CD4-positive, alpha-beta T cell (primary cell): ENCODE data around the gene RASAL2. TPM values are rescaled to one million over a fixed set of nuclear protein-coding genes. Genes with fewer than 3 reads are reported as not detected.

Experiments used
- ATAC-seq: fragments of 200-7000 bp; cut with Tn5 transposase; one replicate; pipeline ENCODE4 v1.10.0; 2022; ENCODE audit warnings: mild to moderate bottlenecking; ENCODE audit not compliant: poor library complexity
- CTCF ChIA-PET: fragments of 350-600 bp; sonication (Branson Sonifier 250); formaldehyde crosslinking; loops from one replicate; lab custom pipeline; 2021; ENCODE audit warnings: antibody characterized with exemption, inconsistent platforms; lab: Charles Lee
- POLR2A ChIA-PET: fragments of 350-600 bp; sonication (Branson Sonifier 250); formaldehyde crosslinking; loops from one replicate; lab custom pipeline; 2021; ENCODE audit warnings: antibody characterized with exemption, inconsistent platforms; lab: Charles Lee
- DNase-seq, 14 experiments: peaks; one replicate each; pipeline ENCODE4 v3.0.0-alpha.2; 2013 to 2020; ENCODE audit warnings: mixed read lengths in 2 of 14
- H3K27ac ChIP-seq, 2 donors: one replicate each; pipeline versions ENCODE4 v1.5.1 to v1.7.0; 2013; ENCODE audit warnings: low read length in 2 of 2, low read depth in 1 of 2, mild to moderate bottlenecking in 1 of 2
- H3K27me3 ChIP-seq, 2 experiments: 1 replicate in 1 of 2; 2 replicates in 1 of 2; pipeline versions ENCODE4 v1.6.1 to v1.7.0; 2013; ENCODE audit warnings: low read length in 2 of 2, control low read depth in 1 of 2, mild to moderate bottlenecking in 1 of 2, moderate library complexity in 1 of 2; ENCODE audit not compliant: insufficient read depth in 2 of 2, control insufficient read depth in 1 of 2
- H3K36me3 ChIP-seq: one replicate; pipeline ENCODE4 v1.6.1; 2013; ENCODE audit warnings: low read length, control low read depth; ENCODE audit not compliant: insufficient read depth
- H3K4me1 ChIP-seq: one replicate; pipeline ENCODE4 v1.6.1; 2013; ENCODE audit warnings: low read length, control low read depth; ENCODE audit not compliant: insufficient read depth
- H3K4me3 ChIP-seq: one replicate; pipeline ENCODE4 v1.5.1; 2013; ENCODE audit warnings: mild to moderate bottlenecking, low read length, moderate library complexity
- H3K9me3 ChIP-seq, 2 experiments: 1 replicate in 1 of 2; 2 replicates in 1 of 2; pipeline versions ENCODE4 v1.6.1 to v1.7.0; 2013; ENCODE audit warnings: low read length in 2 of 2, mild to moderate bottlenecking in 2 of 2, control low read depth in 1 of 2, moderate library complexity in 1 of 2; ENCODE audit not compliant: control insufficient read depth in 1 of 2, insufficient read depth in 1 of 2
- H3K27ac Mint-ChIP-seq: one replicate; pipeline ENCODE4 v1.8.0; 2020; ENCODE audit warnings: mixed read lengths
- H3K27me3 Mint-ChIP-seq: one replicate; pipeline ENCODE4 v1.8.0; 2021; ENCODE audit warnings: mixed read lengths
- H3K36me3 Mint-ChIP-seq: one replicate; pipeline ENCODE4 v1.8.0; 2021; ENCODE audit warnings: low read depth, mixed read lengths
- H3K4me1 Mint-ChIP-seq: one replicate; pipeline ENCODE4 v1.8.0; 2021; ENCODE audit warnings: low read depth, mixed read lengths
- H3K4me3 Mint-ChIP-seq: one replicate; pipeline ENCODE4 v1.8.0; 2020; ENCODE audit warnings: mild to moderate bottlenecking, mixed read lengths
- H3K9me3 Mint-ChIP-seq: one replicate; pipeline ENCODE4 v1.8.0; 2020; ENCODE audit warnings: mixed read lengths
- CTCF ChIP-seq: fragments of 200-600 bp; IDR thresholded peaks from one replicate; pipeline ENCODE4 v1.8.0; 2022; ENCODE audit warnings: antibody characterized with exemption, mild to moderate bottlenecking
- intact Hi-C, 2 experiments: fragments of 100-400 bp; cut with DNase I in 1 of 2; cut with micrococcal nuclease in 1 of 2; formaldehyde crosslinking; loops; one replicate each; pipeline versions ENCODE4 v1.15.1 to v1.9.0; 2023 to 2025; cut with DNase I, micrococcal nuclease
- total RNA-seq, 174 experiments: library from RNA in 2 of 174; stranded (reverse) in 2 of 174; gene quantifications; one replicate each; pipeline ENCODE4 v1.2.3 and lab custom pipeline; 2021 to 2026

RASAL2 gene
- total RNA-seq, 2 experiments from 2014 or later = 0.03 TPM; not detected in 1

GRCh38 chr1:178353524-178353923 is 259.6 kb downstream of the RASAL2 start:
- Histone ChIP-seq H3K4me3 (no peak overlapping the region), H3K4me1 (no peaks in the 10 kb centered on the region), H3K9me3 (peaks cover 0 to 19% of the 10 kb centered on the region in 2 experiments), H3K27me3 (no peaks in the 10 kb centered on the region), H3K36me3 (no peaks in the 10 kb centered on the region), H3K27ac (no peak overlapping the region)
- intact Hi-C loops = no loop called here
- H3K9me3 Mint-ChIP-seq = peaks cover 6% of the 10 kb centered on the region
- ATAC-seq = no peak
- H3K4me3 Mint-ChIP-seq = no peak overlapping the region
- no peak for DNase-seq
- CTCF ChIA-PET = no interaction called here
- POLR2A ChIA-PET = no interaction called here
- TF ChIP-seq CTCF = no peak
- no peaks in the 10 kb centered on the region for H3K27me3 Mint-ChIP-seq
- no peak overlapping the region for H3K27ac Mint-ChIP-seq
- H3K36me3 Mint-ChIP-seq = no peaks in the 10 kb centered on the region
- H3K4me1 Mint-ChIP-seq = no peaks in the 10 kb centered on the region

GRCh38 chr1:178354816-178355215 is 260.9 kb downstream of the RASAL2 start:
- Mint-ChIP-seq H3K4me3 (no peak overlapping the region), H3K9me3 (peaks cover 6% of the 10 kb centered on the region), H3K27ac (no peak overlapping the region), H3K36me3 (no peaks in the 10 kb centered on the region), H3K4me1 (no peaks in the 10 kb centered on the region), H3K27me3 (no peaks in the 10 kb centered on the region)
- H3K9me3 ChIP-seq = peaks cover 0 to 12% of the 10 kb centered on the region in 2 experiments
- DNase-seq (no peak), ATAC-seq (no peak)
- no peak overlapping the region for H3K27ac ChIP-seq
- H3K4me1 ChIP-seq = no peaks in the 10 kb centered on the region
- CTCF ChIA-PET = no interaction called here
- POLR2A ChIA-PET = no interaction called here
- TF ChIP-seq CTCF = no peak
- intact Hi-C loops = loop anchor here in 1 of 2 experiments (5.0 kb wide), 1 partner anchor 52 kb away; no protein-coding TSS in a partner anchor
- H3K27me3 ChIP-seq = no peaks in the 10 kb centered on the region
- H3K4me3 ChIP-seq = no peak overlapping the region
- H3K36me3 ChIP-seq = no peaks in the 10 kb centered on the region

- Mint-ChIP-seq H3K27ac (no peak overlapping the region), H3K27me3 (no peaks in the 10 kb centered on the region), H3K9me3 (peaks cover 6% of the 10 kb centered on the region), H3K4me3 (no peak overlapping the region), H3K4me1 (no peaks in the 10 kb centered on the region), H3K36me3 (no peaks in the 10 kb centered on the region)
- TF ChIP-seq CTCF = no peak
- Histone ChIP-seq H3K4me3 (no peak overlapping the region), H3K27me3 (no peaks in the 10 kb centered on the region), H3K36me3 (no peaks in the 10 kb centered on the region), H3K27ac (no peak overlapping the region), H3K9me3 (peaks cover 0 to 12% of the 10 kb centered on the region in 2 experiments), H3K4me1 (no peaks in the 10 kb centered on the region)
- CTCF ChIA-PET = no interaction called here
- ATAC-seq (no peak), DNase-seq (no peak)
- POLR2A ChIA-PET = no interaction called here
- intact Hi-C loops = loop anchor here in 1 of 2 experiments (5.0 kb wide), 1 partner anchor 51 kb away; no protein-coding TSS in a partner anchor
These were observed 262.4 kb downstream of the RASAL2 start for GRCh38 chr1:178356299-178356698.
